Thyroid gland (tissue), 4 donors: ENCODE results near the gene AP3D1.

Source experiments
- POLR2A ChIP-seq, 2 donors: fragments of 450-650 bp; IDR thresholded peaks; one replicate each; pipeline ENCODE4 v1.6.1; 2017; ENCODE audit warnings: antibody characterized with exemption in 2 of 2, mild to moderate bottlenecking in 2 of 2, moderate library complexity in 1 of 2
- TF ChIP-seq, protein P1 (sequence below), 6 experiments: fragments of 200-600 bp in 3 of 6; fragments of 450-650 bp in 3 of 6; sonication (generic) in 3 of 6; IDR thresholded peaks; one replicate each; pipeline ENCODE4 v1.5.1; 2016 to 2019; ENCODE audit warnings: antibody characterized with exemption in 6 of 6, mild to moderate bottlenecking in 2 of 6, inconsistent platforms in 1 of 6, moderate library complexity in 1 of 6

DNA sequence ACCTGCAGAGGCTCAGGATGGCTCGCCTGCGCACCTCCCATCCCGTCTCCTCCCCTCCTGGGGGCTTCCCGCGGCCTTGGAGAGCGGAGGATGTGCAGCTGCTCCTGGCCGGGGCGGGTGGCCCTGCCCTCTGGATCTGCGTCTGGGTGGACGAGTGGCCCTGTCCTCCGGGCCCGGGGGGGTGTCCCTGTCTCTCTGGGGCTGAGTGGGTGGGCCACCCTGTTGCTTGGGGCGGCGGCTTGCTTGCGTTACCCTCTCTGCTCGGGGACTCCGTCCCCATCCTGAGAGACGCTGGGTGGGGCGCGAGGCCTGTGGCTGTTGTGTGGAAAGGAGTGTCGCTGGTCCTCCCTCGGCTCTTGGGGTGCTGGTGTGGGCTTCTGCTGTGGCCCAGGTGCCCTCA lies 47.0 kb upstream of the AP3D1 start:
- TF ChIP-seq, protein P1, sequence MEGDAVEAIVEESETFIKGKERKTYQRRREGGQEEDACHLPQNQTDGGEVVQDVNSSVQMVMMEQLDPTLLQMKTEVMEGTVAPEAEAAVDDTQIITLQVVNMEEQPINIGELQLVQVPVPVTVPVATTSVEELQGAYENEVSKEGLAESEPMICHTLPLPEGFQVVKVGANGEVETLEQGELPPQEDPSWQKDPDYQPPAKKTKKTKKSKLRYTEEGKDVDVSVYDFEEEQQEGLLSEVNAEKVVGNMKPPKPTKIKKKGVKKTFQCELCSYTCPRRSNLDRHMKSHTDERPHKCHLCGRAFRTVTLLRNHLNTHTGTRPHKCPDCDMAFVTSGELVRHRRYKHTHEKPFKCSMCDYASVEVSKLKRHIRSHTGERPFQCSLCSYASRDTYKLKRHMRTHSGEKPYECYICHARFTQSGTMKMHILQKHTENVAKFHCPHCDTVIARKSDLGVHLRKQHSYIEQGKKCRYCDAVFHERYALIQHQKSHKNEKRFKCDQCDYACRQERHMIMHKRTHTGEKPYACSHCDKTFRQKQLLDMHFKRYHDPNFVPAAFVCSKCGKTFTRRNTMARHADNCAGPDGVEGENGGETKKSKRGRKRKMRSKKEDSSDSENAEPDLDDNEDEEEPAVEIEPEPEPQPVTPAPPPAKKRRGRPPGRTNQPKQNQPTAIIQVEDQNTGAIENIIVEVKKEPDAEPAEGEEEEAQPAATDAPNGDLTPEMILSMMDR (IDR thresholded peaks at IDR 0.05) = no peak
- no peak for TF ChIP-seq POLR2A (IDR thresholded peaks at IDR 0.05)
